Subcutaneous abdominal adipose tissue (tissue), 5 donors: ENCODE results near the gene MYO16.
A peak's percentile ranks its signal among the peaks of the same experiment; 100 is the strongest.

Source experiments
- H3K27ac ChIP-seq: one replicate; pipeline ENCODE4 v1.7.0; 2013; ENCODE audit warnings: low read depth, mild to moderate bottlenecking, inconsistent platforms, low read length, moderate library complexity
- H3K27me3 ChIP-seq, 5 donors: one replicate each; pipeline ENCODE4 v1.7.0; 2013; ENCODE audit warnings: low read length in 5 of 5, inconsistent platforms in 1 of 5; ENCODE audit not compliant: control insufficient read depth in 5 of 5, insufficient read depth in 4 of 5
- H3K36me3 ChIP-seq, 5 donors: one replicate each; pipeline ENCODE4 v1.7.0; 2013; ENCODE audit warnings: low read length in 5 of 5; ENCODE audit not compliant: control insufficient read depth in 5 of 5, insufficient read depth in 5 of 5
- H3K4me1 ChIP-seq, 5 donors: one replicate each; pipeline ENCODE4 v1.7.0; 2013; ENCODE audit warnings: low read length in 5 of 5, mild to moderate bottlenecking in 3 of 5, moderate library complexity in 1 of 5; ENCODE audit not compliant: control insufficient read depth in 5 of 5, insufficient read depth in 5 of 5
- H3K4me3 ChIP-seq, 5 donors: one replicate each; pipeline ENCODE4 v1.7.0; 2013; ENCODE audit warnings: low read length in 5 of 5, low read depth in 1 of 5
- H3K9ac ChIP-seq, 5 donors: one replicate each; pipeline ENCODE4 v1.7.0; 2013; ENCODE audit warnings: low read length in 5 of 5, mild to moderate bottlenecking in 4 of 5, moderate library complexity in 3 of 5
- H3K9me3 ChIP-seq, 5 donors: one replicate each; pipeline ENCODE4 v1.7.0; 2013; ENCODE audit warnings: low read length in 5 of 5; ENCODE audit not compliant: control insufficient read depth in 5 of 5
- donor health status: healthy.
- donor health status: healthy.
- donor health status: healthy.
- donor health status: healthy.
- donor health status: healthy.

The MYO16 gene

GRCh38 chr13:109126891-109127641 is 497.7 kb downstream of the MYO16 start:
- H3K36me3 ChIP-seq, result no peaks in the 10 kb centered on the region
- no peaks in the 10 kb centered on the region for H3K27me3 ChIP-seq
- no peaks in the 10 kb centered on the region for H3K9me3 ChIP-seq
- no peak overlapping the region for H3K27ac ChIP-seq
- H3K9ac ChIP-seq, result no peak overlapping the region
- no peak overlapping the region for H3K4me3 ChIP-seq
- H3K4me1 ChIP-seq, result no peaks in the 10 kb centered on the region

- Histone ChIP-seq H3K4me3 (no peak overlapping the region), H3K9ac (no peak overlapping the region), H3K9me3 (no peaks in the 10 kb centered on the region), H3K27me3 (no peaks in the 10 kb centered on the region), H3K36me3 (no peaks in the 10 kb centered on the region), H3K27ac (no peak overlapping the region), H3K4me1 (no peaks in the 10 kb centered on the region)
These were observed 498.7 kb downstream of the MYO16 start for GRCh38 chr13:109128121-109128520.

- H3K4me3 ChIP-seq, result no peak overlapping the region
- no peaks in the 10 kb centered on the region for H3K4me1 ChIP-seq
- H3K27me3 ChIP-seq, result no peaks in the 10 kb centered on the region
- H3K36me3 ChIP-seq, result no peaks in the 10 kb centered on the region
- H3K9me3 ChIP-seq, result no peaks in the 10 kb centered on the region
- H3K27ac ChIP-seq, result no peak overlapping the region
- no peak overlapping the region for H3K9ac ChIP-seq
These were observed 500.9 kb downstream of the MYO16 start for GRCh38 chr13:109130093-109130835.

GRCh38 chr13:109131698-109132257 is 502.4 kb downstream of the MYO16 start:
- Histone ChIP-seq H3K27ac (no peak overlapping the region), H3K9ac (no peak overlapping the region), H3K36me3 (no peaks in the 10 kb centered on the region)

GRCh38 chr13:109135018-109135417 is 505.6 kb downstream of the MYO16 start:
- no peak overlapping the region for H3K4me3 ChIP-seq
- H3K4me1 ChIP-seq, result peaks cover 0 to 2% (median 0%) of the 10 kb centered on the region in 5 donors
- H3K9ac ChIP-seq, result no peak overlapping the region
- no peaks in the 10 kb centered on the region for H3K9me3 ChIP-seq
- H3K36me3 ChIP-seq, result no peaks in the 10 kb centered on the region
- no peak overlapping the region for H3K27ac ChIP-seq
- H3K27me3 ChIP-seq, result no peaks in the 10 kb centered on the region

More at GRCh38 chr13:109131698-109132257, 502.4 kb downstream of the MYO16 start:
- Histone ChIP-seq H3K27me3 (no peaks in the 10 kb centered on the region), H3K9me3 (no peaks in the 10 kb centered on the region), H3K4me3 (no peak overlapping the region), H3K4me1 (no peaks in the 10 kb centered on the region)

GRCh38 chr13:109136873-109137272 is 507.5 kb downstream of the MYO16 start:
- H3K9ac ChIP-seq, result no peak overlapping the region

GRCh38 chr13:109139346-109139745 is 509.9 kb downstream of the MYO16 start:
- no peak overlapping the region for H3K9ac ChIP-seq
- peaks cover 0 to 5% (median 0%) of the 10 kb centered on the region in 5 donors for H3K27me3 ChIP-seq
- peaks cover 0 to 28% (median 7%) of the 10 kb centered on the region in 5 donors for H3K4me1 ChIP-seq
- H3K27ac ChIP-seq, result no peak overlapping the region
- H3K4me3 ChIP-seq, result no peak overlapping the region
- no peaks in the 10 kb centered on the region for H3K36me3 ChIP-seq
- no peaks in the 10 kb centered on the region for H3K9me3 ChIP-seq

More at GRCh38 chr13:109136873-109137272, 507.5 kb downstream of the MYO16 start:
- no peak overlapping the region for H3K27ac ChIP-seq
- no peaks in the 10 kb centered on the region for H3K9me3 ChIP-seq
- peaks cover 0 to 3% (median 0%) of the 10 kb centered on the region in 5 donors for H3K27me3 ChIP-seq
- H3K4me1 ChIP-seq, result peaks cover 0 to 12% (median 5%) of the 10 kb centered on the region in 5 donors
- no peak overlapping the region for H3K4me3 ChIP-seq
- H3K36me3 ChIP-seq, result no peaks in the 10 kb centered on the region

- H3K27me3 ChIP-seq, result peaks cover 0 to 5% (median 0%) of the 10 kb centered on the region in 5 donors
- H3K36me3 ChIP-seq, result no peaks in the 10 kb centered on the region
- H3K4me1 ChIP-seq, result peaks cover 0 to 28% (median 7%) of the 10 kb centered on the region in 5 donors
- peak overlapping the region in 2 of 5 donors; percentile 47 to 60 for H3K4me3 ChIP-seq
- no peak overlapping the region for H3K9ac ChIP-seq
- H3K27ac ChIP-seq, result no peak overlapping the region
- no peaks in the 10 kb centered on the region for H3K9me3 ChIP-seq
These were observed 510.6 kb downstream of the MYO16 start for GRCh38 chr13:109140054-109140453.

GRCh38 chr13:109140479-109141349 is 511.3 kb downstream of the MYO16 start:
- peak overlapping the region in 1 of 5 donors; percentile 66 for H3K9ac ChIP-seq
- H3K36me3 ChIP-seq, result no peaks in the 10 kb centered on the region
- peaks cover 0 to 32% (median 7%) of the 10 kb centered on the region in 5 donors for H3K4me1 ChIP-seq
- H3K9me3 ChIP-seq, result no peaks in the 10 kb centered on the region
- H3K4me3 ChIP-seq, result peak overlapping the region; percentile 39 to 72 (median 60)
- peaks cover 0 to 5% (median 0%) of the 10 kb centered on the region in 5 donors for H3K27me3 ChIP-seq
- H3K27ac ChIP-seq, result no peak overlapping the region
